VCaP (cell line): ENCODE measurements around the gene MLLT6.

Experiments
- H3K27ac ChIP-seq: fragments of 450-650 bp; 2 replicates; pipeline ENCODE4 v1.5.1; 2017
- TF ChIP-seq, protein P1 (sequence below): fragments of 450-650 bp; conservative IDR thresholded peaks from 2 replicates; pipeline ENCODE4 v1.5.1; 2017; ENCODE audit warnings: mild to moderate bottlenecking, moderate library complexity

The MLLT6 gene

DNA sequence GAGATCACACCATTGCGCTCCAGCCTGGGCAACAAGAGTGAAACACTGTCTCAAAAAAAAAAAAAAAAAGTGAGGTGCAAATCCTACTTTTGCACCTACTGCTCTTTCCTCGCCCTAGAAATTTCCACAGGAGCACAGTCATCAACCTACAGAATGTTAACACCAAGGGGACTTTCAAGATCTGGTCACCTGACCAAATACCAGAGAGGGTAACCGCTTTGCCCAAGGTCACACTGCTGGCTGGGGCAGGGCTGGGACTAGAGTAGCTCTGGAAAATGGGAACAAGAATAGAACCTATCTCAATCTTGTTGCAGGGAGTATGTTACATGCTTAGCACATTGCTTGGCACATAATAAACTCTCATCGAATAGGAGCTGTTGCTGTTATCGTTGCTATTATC lies 6.3 kb upstream of the MLLT6 start:
- TF ChIP-seq, protein P1, sequence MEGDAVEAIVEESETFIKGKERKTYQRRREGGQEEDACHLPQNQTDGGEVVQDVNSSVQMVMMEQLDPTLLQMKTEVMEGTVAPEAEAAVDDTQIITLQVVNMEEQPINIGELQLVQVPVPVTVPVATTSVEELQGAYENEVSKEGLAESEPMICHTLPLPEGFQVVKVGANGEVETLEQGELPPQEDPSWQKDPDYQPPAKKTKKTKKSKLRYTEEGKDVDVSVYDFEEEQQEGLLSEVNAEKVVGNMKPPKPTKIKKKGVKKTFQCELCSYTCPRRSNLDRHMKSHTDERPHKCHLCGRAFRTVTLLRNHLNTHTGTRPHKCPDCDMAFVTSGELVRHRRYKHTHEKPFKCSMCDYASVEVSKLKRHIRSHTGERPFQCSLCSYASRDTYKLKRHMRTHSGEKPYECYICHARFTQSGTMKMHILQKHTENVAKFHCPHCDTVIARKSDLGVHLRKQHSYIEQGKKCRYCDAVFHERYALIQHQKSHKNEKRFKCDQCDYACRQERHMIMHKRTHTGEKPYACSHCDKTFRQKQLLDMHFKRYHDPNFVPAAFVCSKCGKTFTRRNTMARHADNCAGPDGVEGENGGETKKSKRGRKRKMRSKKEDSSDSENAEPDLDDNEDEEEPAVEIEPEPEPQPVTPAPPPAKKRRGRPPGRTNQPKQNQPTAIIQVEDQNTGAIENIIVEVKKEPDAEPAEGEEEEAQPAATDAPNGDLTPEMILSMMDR, result no peak
- H3K27ac ChIP-seq, result no peak overlapping the region

DNA sequence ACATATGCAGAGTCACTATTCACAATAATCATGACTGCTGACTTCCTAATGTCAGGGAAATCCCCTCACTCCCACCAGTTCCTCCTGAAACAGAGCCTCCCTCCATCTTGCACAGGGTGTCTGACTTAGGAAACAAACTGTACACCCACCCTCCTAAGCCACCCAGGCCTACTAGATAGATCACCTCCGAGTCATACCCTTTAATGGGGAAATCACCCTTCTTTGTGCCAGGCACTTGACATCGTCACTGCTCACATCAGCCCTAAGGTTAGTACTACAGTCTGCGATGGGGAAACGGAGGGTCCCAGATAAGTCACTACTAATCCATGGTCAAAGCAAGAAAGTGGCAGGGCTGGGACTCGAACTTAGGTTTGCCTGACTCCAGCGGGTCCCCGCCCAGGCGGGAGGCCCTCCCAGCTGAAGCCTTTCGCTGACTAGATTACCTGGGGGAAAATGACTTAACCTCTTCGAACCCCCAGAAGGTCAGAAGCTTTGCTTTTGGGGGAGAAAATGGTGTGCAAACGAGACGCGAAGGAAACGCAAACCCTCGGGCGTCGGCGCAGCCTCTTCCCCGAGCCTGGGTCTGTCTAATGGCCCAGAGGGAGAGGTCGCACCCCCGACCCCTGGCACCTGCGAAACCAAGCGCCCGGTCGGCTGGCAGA lies 3.4 kb upstream of the MLLT6 start:
- TF ChIP-seq, protein P1, result no peak
- H3K27ac ChIP-seq, result peak overlapping the region; percentile 94

DNA sequence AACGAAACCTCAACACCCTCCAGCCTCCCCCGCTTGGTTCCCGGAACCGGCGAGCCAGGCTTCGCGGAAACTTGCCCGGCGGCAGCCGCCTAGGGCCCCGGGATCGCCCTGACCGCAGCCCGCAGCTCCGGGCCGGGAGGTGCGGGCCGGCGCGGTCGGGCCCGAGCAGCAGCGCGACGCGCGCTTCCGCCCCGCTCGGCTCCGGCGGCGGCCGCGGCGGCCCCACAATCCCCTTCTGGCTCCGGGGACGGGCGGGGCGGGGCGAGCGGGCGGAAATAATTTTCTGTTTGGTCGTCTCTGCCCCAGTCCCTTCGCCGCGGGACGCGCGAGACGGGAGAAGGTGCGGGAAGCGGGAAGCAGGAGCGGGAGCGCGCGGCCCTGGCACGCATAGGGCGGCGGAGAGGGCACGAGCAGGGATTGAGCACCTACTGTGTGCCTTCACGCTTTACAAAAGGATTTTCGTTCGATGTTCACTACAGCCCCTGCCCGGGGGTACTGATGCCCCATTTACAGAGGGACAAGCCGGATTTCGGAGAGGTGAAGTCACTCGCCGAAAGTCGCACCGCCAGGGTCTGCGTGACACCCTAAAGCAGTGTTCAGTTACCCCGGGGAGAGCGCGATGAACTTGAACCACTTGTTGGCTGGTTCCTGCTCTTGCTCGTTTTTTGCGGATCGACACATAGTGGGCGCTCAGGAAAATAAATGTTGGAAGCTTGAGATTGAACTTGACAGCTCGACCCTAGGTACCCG lies 2.7 kb upstream of the MLLT6 start:
- peak overlapping the region; percentile 94 for H3K27ac ChIP-seq

DNA sequence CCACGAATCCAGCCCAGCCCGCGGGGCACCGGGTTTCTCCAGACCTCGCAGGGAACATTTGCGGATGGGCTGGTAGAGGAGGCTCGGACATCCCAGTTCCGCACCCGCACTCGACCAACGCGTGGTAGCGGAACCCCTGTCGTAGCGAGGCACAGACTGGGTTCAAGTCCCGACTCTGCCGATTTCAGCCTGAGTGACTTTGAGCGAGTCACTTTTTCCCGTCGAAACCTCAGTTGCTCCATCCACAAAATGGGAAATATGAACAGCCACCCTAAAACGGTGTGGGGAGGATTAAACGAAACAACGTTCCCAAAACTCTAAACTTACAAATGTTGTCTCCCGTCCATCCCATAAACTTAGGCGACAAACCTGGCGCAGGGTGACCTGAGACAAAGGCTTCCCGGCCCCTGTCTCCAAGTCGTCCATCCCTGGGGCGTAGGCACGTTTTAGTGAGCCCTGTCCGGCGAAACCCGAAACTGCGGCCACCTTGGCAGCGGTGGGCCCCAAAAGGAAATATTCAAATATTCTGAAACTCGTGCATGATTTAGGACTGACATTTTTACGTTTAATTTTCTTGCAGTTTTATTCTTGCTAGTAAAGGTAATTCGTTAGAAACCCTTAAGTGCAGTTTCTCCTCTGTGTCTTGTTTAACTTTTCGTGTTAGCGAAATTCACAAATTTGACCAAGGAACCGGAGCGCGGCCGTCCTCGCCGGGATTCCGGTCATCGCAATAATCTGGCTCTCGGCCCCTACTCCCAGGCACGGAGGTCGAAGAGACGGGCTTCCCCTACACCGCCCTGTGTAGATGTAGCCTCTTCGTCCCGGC lies 1.9 kb upstream of the MLLT6 start:
- TF ChIP-seq, protein P1, result no peak
- H3K27ac ChIP-seq, result peak overlapping the region; percentile 94

More for the DNA sequence above, 2.7 kb upstream of the MLLT6 start:
- TF ChIP-seq, protein P1, result no peak

DNA sequence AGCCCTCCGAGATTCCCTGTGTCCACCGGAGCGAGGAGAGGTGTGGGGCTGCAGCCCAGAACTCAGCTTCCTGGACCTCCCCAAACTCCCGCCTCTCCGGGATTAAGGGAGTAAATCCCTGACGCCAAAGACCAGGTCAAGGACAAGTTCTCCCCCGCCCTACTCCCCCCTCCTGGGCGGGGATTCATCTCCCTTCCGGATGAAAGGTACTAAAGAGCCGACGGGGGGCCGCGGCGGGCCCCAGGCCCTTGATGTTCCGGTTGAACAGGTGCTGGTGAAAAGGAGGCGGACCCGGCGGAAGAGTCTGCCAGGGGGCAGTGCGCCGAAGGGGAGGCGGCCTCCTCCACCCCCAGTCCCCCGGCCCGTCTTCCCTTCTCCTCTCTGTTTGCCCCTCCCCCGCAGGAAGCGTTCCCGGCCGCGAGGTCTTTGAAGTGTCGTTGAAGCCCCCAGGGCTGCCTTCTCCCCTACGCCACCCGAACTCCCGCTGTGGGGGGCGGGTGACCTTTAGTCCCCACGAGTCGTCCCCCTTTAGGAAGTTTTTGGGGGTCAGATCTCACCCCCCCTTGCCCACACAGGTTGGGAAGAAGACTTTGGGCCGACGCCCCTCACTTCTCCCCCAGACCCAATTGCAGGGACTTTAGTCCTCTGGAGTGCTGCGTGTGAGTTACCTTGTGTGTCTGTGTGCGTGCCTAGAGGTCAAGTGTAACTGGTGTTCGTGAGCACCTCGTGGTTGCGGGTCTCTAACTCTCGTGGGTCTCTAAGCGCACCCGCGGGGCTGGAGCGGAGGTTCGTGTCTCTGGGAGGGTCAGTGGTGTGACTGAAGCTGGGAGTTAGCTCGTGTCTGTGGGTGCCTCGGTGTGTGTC lies 1.1 kb upstream of the MLLT6 start:
- H3K27ac ChIP-seq, result peak overlapping the region; percentile 94
- TF ChIP-seq, protein P1, result no peak

DNA sequence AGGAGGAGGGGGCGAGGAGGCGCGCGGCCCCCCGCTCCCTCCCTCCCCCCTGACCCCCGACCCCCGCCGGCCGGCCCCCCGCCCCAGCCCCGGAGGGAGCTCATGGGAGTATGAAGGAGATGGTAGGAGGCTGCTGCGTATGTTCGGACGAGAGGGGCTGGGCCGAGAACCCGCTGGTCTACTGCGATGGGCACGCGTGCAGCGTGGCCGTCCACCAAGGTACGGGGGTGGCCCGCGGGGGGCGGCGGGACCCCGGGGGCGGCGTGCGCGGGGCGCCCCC lies 390 bp downstream of the MLLT6 start:
- H3K27ac ChIP-seq, result peak overlapping the region; percentile 94
- TF ChIP-seq, protein P1, result no peak
